Keratinocyte (primary cell): ENCODE measurements around the gene ISG15. TPM values are rescaled to one million over a fixed set of nuclear protein-coding genes. Genes with fewer than 3 reads are reported as not detected.

Experiments
- DNase-seq: peaks from one replicate; pipeline ENCODE4 v3.0.0-alpha.2; 2011; ENCODE audit warnings: low read depth, missing footprints, low spot score
- FAIRE-seq: peaks from 2 replicates; lab custom pipeline; 2011; peaks lifted over from hg19 to GRCh38; lab: Jason Lieb, UNC
- H2AFZ ChIP-seq: 2 replicates; pipeline ENCODE4 v1.6.0; 2012; ENCODE audit warnings: low read length, control low read depth, inconsistent platforms; ENCODE audit not compliant: control insufficient read depth
- H3K27ac ChIP-seq: 2 replicates; pipeline ENCODE4 v1.5.1; 2011; ENCODE audit warnings: low read length; ENCODE audit not compliant: control insufficient read depth, insufficient read depth
- H3K27me3 ChIP-seq: 3 replicates; pipeline ENCODE4 v1.6.0; 2011; ENCODE audit warnings: low read length; ENCODE audit not compliant: control insufficient read depth, insufficient read depth; ENCODE audit errors: extremely low read depth
- H3K36me3 ChIP-seq, 2 experiments: 2 replicates in 1 of 2; 3 replicates in 1 of 2; pipeline ENCODE4 v1.5.1; 2011; ENCODE audit warnings: low read length in 2 of 2, mild to moderate bottlenecking in 1 of 2; ENCODE audit not compliant: control insufficient read depth in 2 of 2, insufficient read depth in 2 of 2; ENCODE audit errors: extremely low read depth in 1 of 2
- H3K4me1 ChIP-seq: 3 replicates; pipeline ENCODE4 v1.5.1; 2011; ENCODE audit warnings: low read length; ENCODE audit not compliant: control insufficient read depth, insufficient read depth; ENCODE audit errors: extremely low read depth
- H3K4me2 ChIP-seq: 3 replicates; pipeline ENCODE4 v1.6.0; 2011; ENCODE audit warnings: low read depth, low read length; ENCODE audit not compliant: control insufficient read depth, insufficient read depth; ENCODE audit errors: extremely low read depth
- H3K4me3 ChIP-seq, 3 experiments: fragments of 200-600 bp in 1 of 3; sonication (generic) in 1 of 3; 2 replicates in 2 of 3; 3 replicates in 1 of 3; pipeline ENCODE4 v1.5.1; 2011 to 2016; ENCODE audit warnings: low read length in 3 of 3, mild to moderate bottlenecking in 3 of 3, control low read depth in 2 of 3, inconsistent platforms in 1 of 3, low read depth in 1 of 3, mixed read lengths in 1 of 3, mixed run types in 1 of 3, moderate library complexity in 1 of 3; ENCODE audit not compliant: control insufficient read depth in 2 of 3, insufficient read depth in 2 of 3; ENCODE audit errors: extremely low read depth in 1 of 3
- H3K79me2 ChIP-seq: 2 replicates; pipeline ENCODE4 v1.6.0; 2012; ENCODE audit warnings: low read length; ENCODE audit not compliant: control insufficient read depth, insufficient read depth
- H3K9ac ChIP-seq: 3 replicates; pipeline ENCODE4 v1.6.0; 2011; ENCODE audit warnings: low read length; ENCODE audit not compliant: control insufficient read depth, insufficient read depth; ENCODE audit errors: extremely low read depth
- H3K9me1 ChIP-seq: 3 replicates; pipeline ENCODE4 v1.6.0; 2011; ENCODE audit warnings: low read length; ENCODE audit not compliant: control insufficient read depth, insufficient read depth; ENCODE audit errors: extremely low read depth
- H3K9me3 ChIP-seq: 2 replicates; pipeline ENCODE4 v1.5.1; 2012; ENCODE audit warnings: low read depth, low read length; ENCODE audit not compliant: control insufficient read depth
- H4K20me1 ChIP-seq: 3 replicates; pipeline ENCODE4 v1.6.0; 2011; ENCODE audit warnings: low read length; ENCODE audit not compliant: control insufficient read depth, insufficient read depth; ENCODE audit errors: extremely low read depth
- EZH2 ChIP-seq: IDR thresholded peaks from one replicate; pipeline ENCODE4 v1.6.1; 2012; ENCODE audit warnings: inconsistent platforms, mild to moderate bottlenecking, low read length, moderate library complexity
- dilution Hi-C: fragments of 300-500 bp; cut with MboI; formaldehyde crosslinking; loops from one replicate; pipeline ENCODE4 v1.7.0; 2020; ENCODE audit warnings: low sequenced_read_pairs; ENCODE audit not compliant: extremely low pct_ligation_motif_present
- polyA plus RNA-seq, 5 experiments: library from polyadenylated mRNA; depleted of rRNA in 3 of 5; stranded (reverse) in 3 of 5; stranded (forward) in 1 of 5; unstranded in 1 of 5; fragments of >200 nt; gene quantifications; 1 replicate in 1 of 5; 2 replicates in 3 of 5; 3 replicates in 1 of 5; pipeline versions ENCODE4 v1.2.1 to v1.2.3, GENCODE V29; 2011 to 2012; ENCODE audit warnings: missing spikeins in 2 of 5, low read depth in 1 of 5, low replicate concordance in 1 of 5
- TF ChIP-seq, protein P1 (sequence below), 3 experiments: IDR thresholded peaks in 1 of 3; conservative IDR thresholded peaks in 1 of 3; optimal IDR thresholded peaks in 1 of 3; 2 replicates in 2 of 3; 3 replicates in 1 of 3; pipeline versions ENCODE3 to v1.5.1; 2011; ENCODE audit warnings: low read length in 3 of 3, mild to moderate bottlenecking in 3 of 3, moderate library complexity in 2 of 3, control low read depth in 1 of 3, inconsistent platforms in 1 of 3; ENCODE audit not compliant: insufficient read depth in 2 of 3; ENCODE audit errors: extremely low read depth in 1 of 3

Gene ISG15
- polyA plus RNA-seq, 1 donor (not counting 4 experiments of a cell fraction or from before 2014, with no cell fraction given) = 246 TPM

GRCh38 chr1:1001057-1001783 lies 12.1 kb upstream of the ISG15 start:
- FAIRE-seq (no peak), DNase-seq (no peak)
- Histone ChIP-seq H3K4me3 (peak overlapping the region; percentile 59 to 80 (median 66)), H3K36me3 (no peaks in the 10 kb centered on the region), H4K20me1 (peaks cover 5% of the 10 kb centered on the region), H3K9me1 (no peaks in the 10 kb centered on the region), H3K27ac (peak overlapping the region; percentile 86), H2AFZ (peak overlapping the region; percentile 6), H3K27me3 (peaks cover 36% of the 10 kb centered on the region), H3K4me1 (peaks cover 19% of the 10 kb centered on the region), H3K9me3 (no peaks in the 10 kb centered on the region), H3K9ac (peak overlapping the region; percentile 91), H3K4me2 (peak overlapping the region; percentile 82), H3K79me2 (no peaks in the 10 kb centered on the region)
- TF ChIP-seq EZH2 = no peak
- TF ChIP-seq, protein P1, sequence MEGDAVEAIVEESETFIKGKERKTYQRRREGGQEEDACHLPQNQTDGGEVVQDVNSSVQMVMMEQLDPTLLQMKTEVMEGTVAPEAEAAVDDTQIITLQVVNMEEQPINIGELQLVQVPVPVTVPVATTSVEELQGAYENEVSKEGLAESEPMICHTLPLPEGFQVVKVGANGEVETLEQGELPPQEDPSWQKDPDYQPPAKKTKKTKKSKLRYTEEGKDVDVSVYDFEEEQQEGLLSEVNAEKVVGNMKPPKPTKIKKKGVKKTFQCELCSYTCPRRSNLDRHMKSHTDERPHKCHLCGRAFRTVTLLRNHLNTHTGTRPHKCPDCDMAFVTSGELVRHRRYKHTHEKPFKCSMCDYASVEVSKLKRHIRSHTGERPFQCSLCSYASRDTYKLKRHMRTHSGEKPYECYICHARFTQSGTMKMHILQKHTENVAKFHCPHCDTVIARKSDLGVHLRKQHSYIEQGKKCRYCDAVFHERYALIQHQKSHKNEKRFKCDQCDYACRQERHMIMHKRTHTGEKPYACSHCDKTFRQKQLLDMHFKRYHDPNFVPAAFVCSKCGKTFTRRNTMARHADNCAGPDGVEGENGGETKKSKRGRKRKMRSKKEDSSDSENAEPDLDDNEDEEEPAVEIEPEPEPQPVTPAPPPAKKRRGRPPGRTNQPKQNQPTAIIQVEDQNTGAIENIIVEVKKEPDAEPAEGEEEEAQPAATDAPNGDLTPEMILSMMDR (optimal IDR thresholded peaks at IDR 0.05 in 1 of 3, IDR thresholded peaks at IDR 0.05 in 1 of 3, conservative IDR thresholded peaks at IDR 0.05 in 1 of 3; ENCODE audit: extremely low read depth in 1 of 3, insufficient read depth in 2 of 3, low read length in 3 of 3) = no peak
- dilution Hi-C loops = no loop called here

DNA sequence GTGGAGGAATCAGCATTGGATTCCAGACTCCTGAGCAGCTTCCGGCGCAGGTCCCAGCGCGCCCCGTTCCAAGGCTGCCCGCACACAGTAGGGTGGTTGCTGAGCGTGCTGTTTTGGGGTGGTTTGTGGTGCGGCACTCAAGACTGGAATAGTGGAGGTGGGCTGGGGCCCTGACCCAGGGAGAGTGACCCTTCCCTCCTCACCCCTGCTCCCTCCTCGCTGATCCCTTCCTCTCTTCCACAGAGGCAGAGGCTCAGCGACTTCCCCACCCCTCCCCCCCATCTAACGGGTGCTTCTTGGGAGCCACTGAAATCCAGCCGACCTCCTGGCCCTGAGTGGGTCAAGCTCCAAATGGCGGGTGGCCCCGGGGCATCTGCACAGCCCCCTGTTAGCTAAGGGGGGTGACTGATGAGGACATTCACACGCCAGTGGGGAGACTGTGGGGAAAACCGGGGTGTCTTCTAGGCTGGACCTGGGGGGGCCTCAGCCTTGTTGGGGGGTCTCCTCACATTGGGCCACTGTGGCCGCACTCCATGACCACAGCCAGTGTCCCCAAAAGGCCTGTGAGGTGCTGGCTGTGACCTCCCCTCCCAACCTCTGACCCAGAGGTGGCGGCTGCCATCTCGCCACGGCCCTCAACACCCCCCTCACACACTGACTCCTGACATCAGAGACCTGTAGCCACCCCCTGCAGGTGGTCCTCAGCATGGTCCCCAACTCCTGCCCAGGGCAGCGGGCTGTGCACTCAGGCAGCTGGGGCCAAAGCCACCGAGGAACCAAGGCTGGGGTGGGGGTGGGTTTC lies 9.5 kb upstream of the ISG15 start:
- Histone ChIP-seq H3K9me1 (no peaks in the 10 kb centered on the region), H3K79me2 (no peaks in the 10 kb centered on the region), H2AFZ (no peak overlapping the region), H3K4me1 (peaks cover 28% of the 10 kb centered on the region), H3K4me3 (no peak overlapping the region), H3K9me3 (no peaks in the 10 kb centered on the region), H3K27me3 (peaks cover 29% of the 10 kb centered on the region), H3K27ac (peak overlapping the region; percentile 30), H3K4me2 (peak overlapping the region; percentile 44), H4K20me1 (no peaks in the 10 kb centered on the region), H3K36me3 (no peaks in the 10 kb centered on the region), H3K9ac (no peak overlapping the region)
- dilution Hi-C loops = no loop called here
- TF ChIP-seq, protein P1 (optimal IDR thresholded peaks at IDR 0.05 in 1 of 3, IDR thresholded peaks at IDR 0.05 in 1 of 3, conservative IDR thresholded peaks at IDR 0.05 in 1 of 3; ENCODE audit: extremely low read depth in 1 of 3, insufficient read depth in 2 of 3, low read length in 3 of 3) = no peak
- no peak for TF ChIP-seq EZH2
- peak; percentile 83 for FAIRE-seq
- DNase-seq = no peak
